H9 (cell line): Measurements from ENCODE around the gene ZSWIM2. TPM values are rescaled to one million over a fixed set of nuclear protein-coding genes. Genes with fewer than 3 reads are reported as not detected.

Experiments
- DNase-seq: peaks from one replicate; pipeline ENCODE4 v3.0.0-alpha.2; 2017
- H2AFZ ChIP-seq: one replicate; pipeline ENCODE4 v1.6.1; 2013; ENCODE audit warnings: mild to moderate bottlenecking, low read length, control low read depth, moderate library complexity
- H2AK5ac ChIP-seq: 2 replicates; pipeline ENCODE4 v1.6.1; 2013; ENCODE audit warnings: low read length, control low read depth, mixed read lengths; ENCODE audit not compliant: insufficient read length
- H2BK120ac ChIP-seq: one replicate; pipeline ENCODE4 v1.6.1; 2013; ENCODE audit warnings: low read depth, mild to moderate bottlenecking, low read length, control low read depth, inconsistent platforms; ENCODE audit not compliant: poor library complexity, severe bottlenecking
- H2BK12ac ChIP-seq: 2 replicates; pipeline ENCODE4 v1.6.1; 2013; ENCODE audit warnings: low read length, control low read depth, mixed read lengths, low read depth; ENCODE audit not compliant: insufficient read length
- H2BK15ac ChIP-seq: 2 replicates; pipeline ENCODE4 v1.6.1; 2013; ENCODE audit warnings: low read depth, low read length, control low read depth
- H2BK20ac ChIP-seq: one replicate; pipeline ENCODE4 v1.6.1; 2013; ENCODE audit warnings: low read depth, mild to moderate bottlenecking, low read length, control low read depth, inconsistent platforms; ENCODE audit not compliant: poor library complexity, severe bottlenecking
- H2BK5ac ChIP-seq: 2 replicates; pipeline ENCODE4 v1.6.1; 2013; ENCODE audit warnings: low read length, control low read depth, mixed read lengths; ENCODE audit not compliant: insufficient read length
- H3K14ac ChIP-seq: 2 replicates; pipeline ENCODE4 v1.6.1; 2013; ENCODE audit warnings: low read length, control low read depth; ENCODE audit not compliant: insufficient read depth
- H3K18ac ChIP-seq: 2 replicates; pipeline ENCODE4 v1.6.1; 2013; ENCODE audit warnings: low read depth, mild to moderate bottlenecking, mixed read lengths, low read length, control low read depth; ENCODE audit not compliant: insufficient read length
- H3K23ac ChIP-seq: 2 replicates; pipeline ENCODE4 v1.6.1; 2013; ENCODE audit warnings: low read length, control low read depth, mixed read lengths, low read depth; ENCODE audit not compliant: insufficient read length
- H3K23me2 ChIP-seq: 2 replicates; pipeline ENCODE4 v1.6.1; 2013; ENCODE audit warnings: low read depth, mild to moderate bottlenecking, mixed read lengths, low read length, control low read depth; ENCODE audit not compliant: insufficient read length, poor library complexity, severe bottlenecking
- H3K27ac ChIP-seq: 2 replicates; pipeline ENCODE4 v1.5.1; 2013; ENCODE audit warnings: low read length, control low read depth, mixed read lengths, low read depth; ENCODE audit not compliant: insufficient read length
- H3K27me3 ChIP-seq: 2 replicates; pipeline ENCODE4 v1.6.1; 2013; ENCODE audit warnings: low read length, control low read depth, inconsistent platforms; ENCODE audit not compliant: insufficient read depth
- H3K4ac ChIP-seq: 2 replicates; pipeline ENCODE4 v1.6.1; 2013; ENCODE audit warnings: low read depth, mild to moderate bottlenecking, control low read depth, inconsistent platforms, low read length, moderate library complexity
- H3K4me1 ChIP-seq: 2 replicates; pipeline ENCODE4 v1.6.1; 2013; ENCODE audit warnings: low read length, control low read depth, inconsistent platforms; ENCODE audit not compliant: insufficient read depth
- H3K4me2 ChIP-seq: 2 replicates; pipeline ENCODE4 v1.6.1; 2013; ENCODE audit warnings: low read length, control low read depth, mixed read lengths; ENCODE audit not compliant: insufficient read length, insufficient read depth
- H3K56ac ChIP-seq: 2 replicates; pipeline ENCODE4 v1.6.1; 2013; ENCODE audit warnings: low read depth, mild to moderate bottlenecking, mixed read lengths, low read length, control low read depth; ENCODE audit not compliant: insufficient read length
- H3K79me1 ChIP-seq: 2 replicates; pipeline ENCODE4 v1.6.1; 2013; ENCODE audit warnings: low read depth, mild to moderate bottlenecking, moderate library complexity, low read length, control low read depth, inconsistent platforms; ENCODE audit not compliant: insufficient read depth, poor library complexity, severe bottlenecking
- H3K79me2 ChIP-seq: 2 replicates; pipeline ENCODE4 v1.6.1; 2013; ENCODE audit warnings: low read length, control low read depth, inconsistent platforms; ENCODE audit not compliant: insufficient read depth
- H3K9ac ChIP-seq: 2 replicates; pipeline ENCODE4 v1.6.1; 2013; ENCODE audit warnings: low read length, control low read depth, mixed read lengths; ENCODE audit not compliant: insufficient read length; ENCODE audit errors: extremely low read depth
- H3K9me3 ChIP-seq: one replicate; pipeline ENCODE4 v1.6.1; 2013; ENCODE audit warnings: low read depth, low read length, inconsistent platforms; ENCODE audit not compliant: control insufficient read depth
- H3T11ph ChIP-seq: one replicate; pipeline ENCODE4 v1.6.1; 2013; ENCODE audit warnings: mild to moderate bottlenecking, low read length, control low read depth, inconsistent platforms
- H4K20me1 ChIP-seq: one replicate; pipeline ENCODE4 v1.6.1; 2013; ENCODE audit not compliant: control insufficient read depth, insufficient read length, insufficient read depth
- H4K5ac ChIP-seq: 2 replicates; pipeline ENCODE4 v1.6.1; 2013; ENCODE audit warnings: low read depth, mild to moderate bottlenecking, mixed read lengths, low read length, control low read depth; ENCODE audit not compliant: insufficient read length
- H4K8ac ChIP-seq: replicated peaks from 2 replicates; pipeline ENCODE4 v1.6.1; 2013; ENCODE audit warnings: low read length, control low read depth, mixed read lengths, low read depth; ENCODE audit not compliant: insufficient read length
- H4K91ac ChIP-seq: 2 replicates; pipeline ENCODE4 v1.6.1; 2013; ENCODE audit warnings: low read depth, mild to moderate bottlenecking, moderate library complexity, mixed read lengths, low read length, control low read depth; ENCODE audit not compliant: insufficient read length
- H3K27ac Mint-ChIP-seq, 3 experiments: 2 replicates in 2 of 3; 3 replicates in 1 of 3; pipeline ENCODE4 v1.8.0; 2020 to 2021; ENCODE audit warnings: mixed read lengths in 3 of 3, mild to moderate bottlenecking in 1 of 3, moderate library complexity in 1 of 3
- H3K27me3 Mint-ChIP-seq: 2 replicates; pipeline ENCODE4 v1.8.0; 2021; ENCODE audit warnings: low read depth, mild to moderate bottlenecking, moderate library complexity, mixed read lengths
- H3K36me3 Mint-ChIP-seq, 3 experiments: 2 replicates in 2 of 3; 3 replicates in 1 of 3; pipeline ENCODE4 v1.8.0; 2020 to 2021; ENCODE audit warnings: low read depth in 3 of 3, mixed read lengths in 3 of 3; ENCODE audit not compliant: insufficient read depth in 1 of 3
- H3K4me1 Mint-ChIP-seq, 2 experiments: 2 replicates each; pipeline ENCODE4 v1.8.0; 2020; ENCODE audit warnings: mixed read lengths in 2 of 2
- H3K4me3 Mint-ChIP-seq, 2 experiments: 2 replicates in 1 of 2; 3 replicates in 1 of 2; pipeline ENCODE4 v1.8.0; 2020 to 2021; ENCODE audit warnings: mild to moderate bottlenecking in 2 of 2, mixed read lengths in 2 of 2, moderate library complexity in 1 of 2
- H3K9me3 Mint-ChIP-seq, 2 experiments: 2 replicates in 1 of 2; 3 replicates in 1 of 2; pipeline ENCODE4 v1.8.0; 2020; ENCODE audit warnings: mild to moderate bottlenecking in 2 of 2, mixed read lengths in 2 of 2, moderate library complexity in 1 of 2
- CTCF ChIP-seq: fragments of 200-600 bp; sonication (generic); conservative IDR thresholded peaks from 3 replicates; pipeline ENCODE4 v1.8.0; 2021; ENCODE audit warnings: antibody characterized with exemption, mild to moderate bottlenecking
- WGBS: extraction: QIAGEN DNeasy Blood & Tissue Kit; methylation state at CpG from one replicate; pipeline ENCODE4 v1.1.7; 2013; ENCODE audit warnings: missing lambda C conversion rate, low lambda C conversion rate, mixed read lengths; ENCODE audit not compliant: insufficient read length; ENCODE audit errors: extremely low coverage; 5-methylcytosine and 5-hydroxymethylcytosine counted together
- total RNA-seq: library from RNA; stranded (reverse); gene quantifications from 2 replicates; pipeline ENCODE4 v1.2.1, GENCODE V29; 2021

The ZSWIM2 gene
- total RNA-seq, 1 experiment from 2014 or later = not detected

- DNase-seq = no peak
- no peak overlapping the region for H3K4me2 ChIP-seq
- no peak overlapping the region for H2AK5ac ChIP-seq
- no peak overlapping the region for H4K91ac ChIP-seq
- H3K18ac ChIP-seq = no peak overlapping the region
- H3K23ac ChIP-seq = no peak overlapping the region
- no peaks in the 10 kb centered on the region for H4K20me1 ChIP-seq
- Mint-ChIP-seq H3K36me3 (no peaks in the 10 kb centered on the region; a peak in 1 of 7 replicates), H3K27ac (no peak overlapping the region), H3K27me3 (no peaks in the 10 kb centered on the region), H3K4me3 (no peak overlapping the region), H3K4me1 (no peaks in the 10 kb centered on the region), H3K9me3 (no peaks in the 10 kb centered on the region; a peak in 1 of 5 replicates)
- H2BK12ac ChIP-seq = no peak overlapping the region
- H4K5ac ChIP-seq = no peak overlapping the region
- no peak for TF ChIP-seq CTCF
- no peaks in the 10 kb centered on the region for H3K4me1 ChIP-seq
- no peaks in the 10 kb centered on the region for H3K27me3 ChIP-seq
- no peak overlapping the region for H2AFZ ChIP-seq
- H2BK15ac ChIP-seq = no peak overlapping the region
- H2BK120ac ChIP-seq = no peak overlapping the region
- no peak overlapping the region for H4K8ac ChIP-seq
- no peaks in the 10 kb centered on the region for H3K23me2 ChIP-seq
- no peak overlapping the region for H3K27ac ChIP-seq
- no peak overlapping the region for H3K4ac ChIP-seq
- H3K56ac ChIP-seq = no peak overlapping the region
- H2BK20ac ChIP-seq = no peak overlapping the region
- WGBS = no CpG with 5 or more reads among the region's 2 CpGs
- H2BK5ac ChIP-seq = no peak overlapping the region
- H3K14ac ChIP-seq = no peak overlapping the region
- no peaks in the 10 kb centered on the region; the same call in 1 of the 2 replicates for H3K79me2 ChIP-seq
- H3K79me1 ChIP-seq = no peaks in the 10 kb centered on the region
- no peak overlapping the region for H3K9ac ChIP-seq
- no peaks in the 10 kb centered on the region for H3K9me3 ChIP-seq
- no peak overlapping the region for H3T11ph ChIP-seq
Observed at GRCh38 chr2:186871881-186872280, 22.9 kb upstream of the ZSWIM2 start.
